Liver (tissue), 9 donors: Measurements from ENCODE around the gene FAM204A. TPM values are rescaled to one million over a fixed set of nuclear protein-coding genes. Genes with fewer than 3 reads are reported as not detected.

Experiments used
- DNase-seq: peaks from one replicate; pipeline ENCODE4 v3.0.0-alpha.2; 2017; ENCODE audit warnings: low spot score
- H3K27ac ChIP-seq, 2 donors: one replicate each; pipeline ENCODE4 v1.7.0; 2013; ENCODE audit warnings: inconsistent platforms in 2 of 2, low read length in 2 of 2, control low read depth in 1 of 2, low read depth in 1 of 2, mild to moderate bottlenecking in 1 of 2
- H3K27me3 ChIP-seq, 4 donors: one replicate each; pipeline versions ENCODE4 v1.6.1 to v1.7.0; 2013; ENCODE audit warnings: low read length in 3 of 4, inconsistent platforms in 1 of 4, mild to moderate bottlenecking in 1 of 4, moderate library complexity in 1 of 4; ENCODE audit not compliant: control insufficient read depth in 4 of 4, insufficient read depth in 4 of 4
- H3K36me3 ChIP-seq, 4 donors: one replicate each; pipeline versions ENCODE4 v1.6.1 to v1.7.0; 2013; ENCODE audit warnings: low read length in 3 of 4, mild to moderate bottlenecking in 3 of 4, low read depth in 1 of 4, moderate library complexity in 1 of 4; ENCODE audit not compliant: control insufficient read depth in 4 of 4, insufficient read depth in 3 of 4
- H3K4me1 ChIP-seq, 4 donors: one replicate each; pipeline versions ENCODE4 v1.6.1 to v1.7.0; 2013; ENCODE audit warnings: low read length in 3 of 4, mild to moderate bottlenecking in 3 of 4, moderate library complexity in 1 of 4; ENCODE audit not compliant: control insufficient read depth in 4 of 4, insufficient read depth in 4 of 4
- H3K4me3 ChIP-seq, 3 donors: one replicate each; pipeline versions ENCODE4 v1.6.1 to v1.7.0; 2013; ENCODE audit warnings: low read length in 3 of 3, control low read depth in 1 of 3, low read depth in 1 of 3, mild to moderate bottlenecking in 1 of 3
- H3K9ac ChIP-seq, 2 donors: one replicate each; pipeline ENCODE4 v1.7.0; 2013; ENCODE audit warnings: low read length in 2 of 2, mild to moderate bottlenecking in 2 of 2, moderate library complexity in 2 of 2, control low read depth in 1 of 2, low read depth in 1 of 2
- H3K9me3 ChIP-seq, 4 donors: one replicate each; pipeline versions ENCODE4 v1.6.1 to v1.7.0; 2013; ENCODE audit warnings: low read length in 3 of 4; ENCODE audit not compliant: control insufficient read depth in 4 of 4
- EGR1 ChIP-seq, 2 donors: IDR thresholded peaks; 2 replicates each; pipeline ENCODE4 v1.6.1; 2016 to 2018; ENCODE audit warnings: antibody characterized with exemption in 2 of 2, low read depth in 2 of 2
- FOXA1 ChIP-seq: IDR thresholded peaks from 2 replicates; pipeline ENCODE4 v1.6.1; 2016; ENCODE audit warnings: antibody characterized with exemption
- FOXA2 ChIP-seq: IDR thresholded peaks from 2 replicates; pipeline ENCODE4 v1.6.1; 2016; ENCODE audit warnings: antibody characterized with exemption
- GABPA ChIP-seq, 2 donors: IDR thresholded peaks in 1 of 2; conservative IDR thresholded peaks in 1 of 2; 2 replicates each; pipeline ENCODE4 v1.6.1; 2016; ENCODE audit warnings: antibody characterized with exemption in 2 of 2, mild to moderate bottlenecking in 1 of 2, moderate library complexity in 1 of 2
- HNF4A ChIP-seq, 2 donors: conservative IDR thresholded peaks; 2 replicates each; pipeline ENCODE4 v1.6.1; 2016; ENCODE audit warnings: antibody characterized with exemption in 2 of 2, mild to moderate bottlenecking in 2 of 2
- JUND ChIP-seq, 2 donors: IDR thresholded peaks; 2 replicates each; pipeline ENCODE4 v1.6.1; 2016; ENCODE audit warnings: antibody characterized with exemption in 2 of 2
- NR2F2 ChIP-seq: IDR thresholded peaks from 2 replicates; pipeline ENCODE4 v1.6.1; 2016; ENCODE audit warnings: antibody characterized with exemption
- RAD21 ChIP-seq, 2 donors: IDR thresholded peaks; 2 replicates each; pipeline ENCODE4 v1.6.1; 2016; ENCODE audit warnings: antibody characterized with exemption in 2 of 2, mild to moderate bottlenecking in 2 of 2
- RXRA ChIP-seq, 2 donors: IDR thresholded peaks; 2 replicates each; pipeline ENCODE4 v1.6.1; 2017 to 2018; ENCODE audit warnings: antibody characterized with exemption in 2 of 2, mild to moderate bottlenecking in 1 of 2
- SP1 ChIP-seq: IDR thresholded peaks from 2 replicates; pipeline ENCODE4 v1.6.1; 2018; ENCODE audit warnings: antibody characterized with exemption, mild to moderate bottlenecking
- TAF1 ChIP-seq: conservative IDR thresholded peaks from 2 replicates; pipeline ENCODE4 v1.6.1; 2016; ENCODE audit warnings: antibody characterized with exemption, mild to moderate bottlenecking
- YY1 ChIP-seq: IDR thresholded peaks from 2 replicates; pipeline ENCODE4 v1.6.1; 2016; ENCODE audit warnings: antibody characterized with exemption, mild to moderate bottlenecking
- WGBS: extraction: QIAGEN DNeasy Blood & Tissue Kit; methylation state at CpG from one replicate; pipeline ENCODE4 v1.1.7; 2013; 5-methylcytosine and 5-hydroxymethylcytosine counted together
- polyA plus RNA-seq, 2 donors: library from polyadenylated mRNA; stranded (reverse) in 1 of 2; unstranded in 1 of 2; fragments of 200-250 nt in 1 of 2; fragments of >200 nt in 1 of 2; fragmentation: Nextera tagmentation in 1 of 2; extraction: Ambion mirVana in 1 of 2; gene quantifications; one replicate each; pipeline versions ENCODE4 v1.2.1 to v1.2.3, GENCODE V29; 2013 to 2015
- total RNA-seq, 2 donors: library from RNA; depleted of rRNA; stranded (reverse); fragments of >200 nt; gene quantifications; one replicate each; pipeline ENCODE4 v1.2.3, GENCODE V29; 2014
- TF ChIP-seq, protein P1 (sequence below): IDR thresholded peaks from 2 replicates; pipeline ENCODE4 v1.6.1; 2016; ENCODE audit warnings: antibody characterized with exemption
- TF ChIP-seq, protein P2 (sequence below): IDR thresholded peaks from 2 replicates; pipeline ENCODE4 v1.6.1; 2016; ENCODE audit warnings: antibody characterized with exemption
- TF ChIP-seq, protein P3 (sequence below): IDR thresholded peaks from 2 replicates; pipeline ENCODE4 v1.6.1; 2016; ENCODE audit warnings: antibody characterized with exemption, mild to moderate bottlenecking
- TF ChIP-seq, protein P4 (sequence below): fragments of 150-350 bp; IDR thresholded peaks from 2 replicates; pipeline ENCODE4 v1.5.1; 2017; ENCODE audit warnings: improper control_type of control experiment, low read depth, low read length; ENCODE audit not compliant: missing input control
- TF ChIP-seq, protein P5 (sequence below): IDR thresholded peaks from 2 replicates; pipeline ENCODE4 v1.6.1; 2016; ENCODE audit warnings: antibody characterized with exemption
- donor health status: healthy.
- donor health status: healthy.
- donor health status: healthy.
- donor health status: healthy.
- donor health status: healthy.

The FAM204A gene
- total and polyA plus RNA-seq, 4 donors, result 17.4 to 22.8 (median 21.3) TPM

DNA sequence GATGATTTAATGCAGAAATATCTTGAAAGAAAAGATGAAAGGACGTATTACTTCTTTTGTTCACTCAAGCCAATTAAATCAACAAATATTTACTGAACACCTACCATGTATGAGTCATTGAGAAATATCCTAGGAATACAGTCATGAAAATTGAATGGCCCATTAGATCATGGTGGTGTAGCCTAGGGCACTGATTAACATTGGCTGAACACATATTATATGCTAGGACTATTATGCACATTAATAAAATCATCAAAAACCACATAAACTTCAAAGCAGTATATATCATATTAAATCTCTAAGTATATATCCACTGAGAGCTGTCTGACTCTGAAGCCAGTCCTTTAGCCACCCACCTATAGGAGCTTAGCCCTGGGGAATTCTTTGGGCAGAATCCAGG is 41.8 kb downstream of the FAM204A start:
- H3K4me3 ChIP-seq, result no peak overlapping the region
- WGBS, result 92% methylated on average over 1 of the region's 1 CpG
- no peaks in the 10 kb centered on the region for H3K27me3 ChIP-seq
- H3K36me3 ChIP-seq, result peaks cover 0 to 6% (median 1%) of the 10 kb centered on the region in 4 donors
- no peak overlapping the region for H3K9ac ChIP-seq
- no peaks in the 10 kb centered on the region for H3K4me1 ChIP-seq
- no peaks in the 10 kb centered on the region for H3K9me3 ChIP-seq
- no peak overlapping the region for H3K27ac ChIP-seq
- no peak for DNase-seq
- TF ChIP-seq FOXA1 (no peak), SP1 (no peak), YY1 (no peak), HNF4A (conservative IDR thresholded peaks at IDR 0.05) (no peak), FOXA2 (no peak)
- TF ChIP-seq, protein P1, sequence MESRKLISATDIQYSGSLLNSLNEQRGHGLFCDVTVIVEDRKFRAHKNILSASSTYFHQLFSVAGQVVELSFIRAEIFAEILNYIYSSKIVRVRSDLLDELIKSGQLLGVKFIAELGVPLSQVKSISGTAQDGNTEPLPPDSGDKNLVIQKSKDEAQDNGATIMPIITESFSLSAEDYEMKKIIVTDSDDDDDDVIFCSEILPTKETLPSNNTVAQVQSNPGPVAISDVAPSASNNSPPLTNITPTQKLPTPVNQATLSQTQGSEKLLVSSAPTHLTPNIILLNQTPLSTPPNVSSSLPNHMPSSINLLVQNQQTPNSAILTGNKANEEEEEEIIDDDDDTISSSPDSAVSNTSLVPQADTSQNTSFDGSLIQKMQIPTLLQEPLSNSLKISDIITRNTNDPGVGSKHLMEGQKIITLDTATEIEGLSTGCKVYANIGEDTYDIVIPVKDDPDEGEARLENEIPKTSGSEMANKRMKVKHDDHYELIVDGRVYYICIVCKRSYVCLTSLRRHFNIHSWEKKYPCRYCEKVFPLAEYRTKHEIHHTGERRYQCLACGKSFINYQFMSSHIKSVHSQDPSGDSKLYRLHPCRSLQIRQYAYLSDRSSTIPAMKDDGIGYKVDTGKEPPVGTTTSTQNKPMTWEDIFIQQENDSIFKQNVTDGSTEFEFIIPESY, result no peak
- TF ChIP-seq, protein P2, sequence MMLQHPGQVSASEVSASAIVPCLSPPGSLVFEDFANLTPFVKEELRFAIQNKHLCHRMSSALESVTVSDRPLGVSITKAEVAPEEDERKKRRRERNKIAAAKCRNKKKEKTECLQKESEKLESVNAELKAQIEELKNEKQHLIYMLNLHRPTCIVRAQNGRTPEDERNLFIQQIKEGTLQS, result no peak
- TF ChIP-seq, protein P3, sequence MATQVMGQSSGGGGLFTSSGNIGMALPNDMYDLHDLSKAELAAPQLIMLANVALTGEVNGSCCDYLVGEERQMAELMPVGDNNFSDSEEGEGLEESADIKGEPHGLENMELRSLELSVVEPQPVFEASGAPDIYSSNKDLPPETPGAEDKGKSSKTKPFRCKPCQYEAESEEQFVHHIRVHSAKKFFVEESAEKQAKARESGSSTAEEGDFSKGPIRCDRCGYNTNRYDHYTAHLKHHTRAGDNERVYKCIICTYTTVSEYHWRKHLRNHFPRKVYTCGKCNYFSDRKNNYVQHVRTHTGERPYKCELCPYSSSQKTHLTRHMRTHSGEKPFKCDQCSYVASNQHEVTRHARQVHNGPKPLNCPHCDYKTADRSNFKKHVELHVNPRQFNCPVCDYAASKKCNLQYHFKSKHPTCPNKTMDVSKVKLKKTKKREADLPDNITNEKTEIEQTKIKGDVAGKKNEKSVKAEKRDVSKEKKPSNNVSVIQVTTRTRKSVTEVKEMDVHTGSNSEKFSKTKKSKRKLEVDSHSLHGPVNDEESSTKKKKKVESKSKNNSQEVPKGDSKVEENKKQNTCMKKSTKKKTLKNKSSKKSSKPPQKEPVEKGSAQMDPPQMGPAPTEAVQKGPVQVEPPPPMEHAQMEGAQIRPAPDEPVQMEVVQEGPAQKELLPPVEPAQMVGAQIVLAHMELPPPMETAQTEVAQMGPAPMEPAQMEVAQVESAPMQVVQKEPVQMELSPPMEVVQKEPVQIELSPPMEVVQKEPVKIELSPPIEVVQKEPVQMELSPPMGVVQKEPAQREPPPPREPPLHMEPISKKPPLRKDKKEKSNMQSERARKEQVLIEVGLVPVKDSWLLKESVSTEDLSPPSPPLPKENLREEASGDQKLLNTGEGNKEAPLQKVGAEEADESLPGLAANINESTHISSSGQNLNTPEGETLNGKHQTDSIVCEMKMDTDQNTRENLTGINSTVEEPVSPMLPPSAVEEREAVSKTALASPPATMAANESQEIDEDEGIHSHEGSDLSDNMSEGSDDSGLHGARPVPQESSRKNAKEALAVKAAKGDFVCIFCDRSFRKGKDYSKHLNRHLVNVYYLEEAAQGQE, result no peak
- TF ChIP-seq, protein P4, sequence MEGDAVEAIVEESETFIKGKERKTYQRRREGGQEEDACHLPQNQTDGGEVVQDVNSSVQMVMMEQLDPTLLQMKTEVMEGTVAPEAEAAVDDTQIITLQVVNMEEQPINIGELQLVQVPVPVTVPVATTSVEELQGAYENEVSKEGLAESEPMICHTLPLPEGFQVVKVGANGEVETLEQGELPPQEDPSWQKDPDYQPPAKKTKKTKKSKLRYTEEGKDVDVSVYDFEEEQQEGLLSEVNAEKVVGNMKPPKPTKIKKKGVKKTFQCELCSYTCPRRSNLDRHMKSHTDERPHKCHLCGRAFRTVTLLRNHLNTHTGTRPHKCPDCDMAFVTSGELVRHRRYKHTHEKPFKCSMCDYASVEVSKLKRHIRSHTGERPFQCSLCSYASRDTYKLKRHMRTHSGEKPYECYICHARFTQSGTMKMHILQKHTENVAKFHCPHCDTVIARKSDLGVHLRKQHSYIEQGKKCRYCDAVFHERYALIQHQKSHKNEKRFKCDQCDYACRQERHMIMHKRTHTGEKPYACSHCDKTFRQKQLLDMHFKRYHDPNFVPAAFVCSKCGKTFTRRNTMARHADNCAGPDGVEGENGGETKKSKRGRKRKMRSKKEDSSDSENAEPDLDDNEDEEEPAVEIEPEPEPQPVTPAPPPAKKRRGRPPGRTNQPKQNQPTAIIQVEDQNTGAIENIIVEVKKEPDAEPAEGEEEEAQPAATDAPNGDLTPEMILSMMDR, result no peak
- TF ChIP-seq, protein P5, sequence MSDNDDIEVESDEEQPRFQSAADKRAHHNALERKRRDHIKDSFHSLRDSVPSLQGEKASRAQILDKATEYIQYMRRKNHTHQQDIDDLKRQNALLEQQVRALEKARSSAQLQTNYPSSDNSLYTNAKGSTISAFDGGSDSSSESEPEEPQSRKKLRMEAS, result no peak

DNA sequence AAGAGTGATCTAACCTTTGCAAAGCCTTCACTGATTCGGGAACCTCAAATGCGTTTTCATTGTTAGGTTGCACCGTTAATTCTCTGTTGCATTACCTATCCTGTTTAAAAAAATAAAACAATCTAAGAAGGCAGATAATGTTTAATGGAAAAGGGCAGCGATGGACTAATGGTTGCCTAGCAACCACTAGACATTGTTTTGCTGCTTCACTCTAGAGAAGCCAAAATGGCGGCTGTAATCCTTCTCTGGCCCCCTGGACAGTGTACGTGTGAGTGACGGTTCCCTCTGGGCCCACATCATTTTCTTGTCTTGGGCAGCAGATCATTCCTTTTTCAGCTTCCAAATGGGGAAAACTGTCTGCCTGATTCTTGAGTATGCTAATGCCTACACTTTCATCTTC is 43.3 kb downstream of the FAM204A start:
- no peaks in the 10 kb centered on the region for H3K4me1 ChIP-seq
- no peaks in the 10 kb centered on the region for H3K36me3 ChIP-seq
- no peak overlapping the region for H3K4me3 ChIP-seq
- 97% methylated on average over 7 of the region's 7 CpGs for WGBS
- H3K9me3 ChIP-seq, result no peaks in the 10 kb centered on the region
- no peak overlapping the region for H3K9ac ChIP-seq
- TF ChIP-seq SP1 (no peak), YY1 (no peak), RAD21 (IDR thresholded peaks at IDR 0.05) (no peak), GABPA (IDR thresholded peaks at IDR 0.05 in 1 of 2, conservative IDR thresholded peaks at IDR 0.05 in 1 of 2) (no peak), FOXA1 (no peak), HNF4A (conservative IDR thresholded peaks at IDR 0.05) (no peak), JUND (IDR thresholded peaks at IDR 0.05) (no peak), NR2F2 (no peak), RXRA (IDR thresholded peaks at IDR 0.05) (no peak), TAF1 (no peak), EGR1 (IDR thresholded peaks at IDR 0.05; ENCODE audit: low read depth in 2 of 2) (no peak)
- TF ChIP-seq, protein P2, result no peak
- TF ChIP-seq, protein P5, result no peak
- TF ChIP-seq, protein P3, result no peak
- TF ChIP-seq, protein P1, result no peak
- no peaks in the 10 kb centered on the region for H3K27me3 ChIP-seq
- no peak overlapping the region for H3K27ac ChIP-seq
- no peak for DNase-seq
